HepG2 (cell line): Measurements from ENCODE around the gene HBG1. TPM values are rescaled to one million over a fixed set of nuclear protein-coding genes. Genes with fewer than 3 reads are reported as not detected.

Source experiments
- ATAC-seq: fragments of 200-7000 bp; cut with Tn5 transposase; 3 replicates; pipeline ENCODE4 v1.9.1; 2020; ENCODE audit warnings: mild to moderate bottlenecking, moderate library complexity
- BruUV-seq: library from RNA; stranded (reverse); fragments of 400-500 nt; replicated peaks from 2 replicates; lab custom pipeline; 2021; lab: Mats Ljungman, UMichigan
- CTCF ChIA-PET: fragments of 300-600 bp; formaldehyde crosslinking; extraction: SDS; loops from one replicate; lab custom pipeline; 2021; ENCODE audit warnings: low total read pairs, inconsistent platforms, low intra/inter-chr PET ratio; lab: Yijun Ruan, JAX
- POLR2A ChIA-PET: fragments of 350-600 bp; sonication (Branson Sonifier 250); formaldehyde crosslinking; loops from one replicate; lab custom pipeline; 2020; ENCODE audit warnings: antibody characterized with exemption, inconsistent platforms; lab: Yijun Ruan, JAX
- DNase-seq: peaks from one replicate; pipeline ENCODE4 v3.0.0-alpha.2; 2015; ENCODE audit warnings: low spot score
- FAIRE-seq: peaks from 3 replicates; lab custom pipeline; 2011; peaks lifted over from hg19 to GRCh38; lab: Jason Lieb, UNC
- H2AFZ ChIP-seq: one replicate; pipeline ENCODE4 v1.6.1; 2011; ENCODE audit warnings: low read length, inconsistent platforms
- H3K27ac ChIP-seq: fragments of 300-600 bp; 3 replicates; pipeline ENCODE4 v1.8.0; 2011; ENCODE audit warnings: mixed run types, mild to moderate bottlenecking, mixed read lengths, low read length, inconsistent platforms; ENCODE audit not compliant: insufficient read depth; ENCODE audit errors: extremely low read length
- H3K27me3 ChIP-seq, 2 experiments: fragments of 200-600 bp in 1 of 2; 2 replicates in 1 of 2; 3 replicates in 1 of 2; pipeline versions ENCODE4 v1.6.0 to v1.8.0; 2011; ENCODE audit warnings: low read length in 2 of 2, mild to moderate bottlenecking in 2 of 2, moderate library complexity in 2 of 2, inconsistent platforms in 1 of 2; ENCODE audit not compliant: insufficient read depth in 2 of 2, control insufficient read depth in 1 of 2
- H3K36me3 ChIP-seq, 2 experiments: fragments of 200-600 bp in 1 of 2; replicated peaks in 1 of 2; 2 replicates in 1 of 2; 3 replicates in 1 of 2; pipeline versions ENCODE4 v1.5.1 to v1.8.0; 2011; ENCODE audit warnings: low read length in 2 of 2, inconsistent platforms in 1 of 2; ENCODE audit not compliant: insufficient read depth in 2 of 2, control insufficient read depth in 1 of 2
- H3K4me1 ChIP-seq: 2 replicates; pipeline ENCODE4 v1.5.1; 2012; ENCODE audit warnings: low read length, inconsistent platforms; ENCODE audit not compliant: insufficient read depth
- H3K4me2 ChIP-seq: 2 replicates; pipeline ENCODE4 v1.6.0; 2011; ENCODE audit warnings: low read depth, low read length, inconsistent platforms
- H3K4me3 ChIP-seq, 3 experiments: fragments of 200-600 bp in 1 of 3; sonication (generic), shearing (Covaris generic) in 1 of 3; replicated peaks in 1 of 3; 2 replicates each; pipeline ENCODE4 v1.5.1; 2011 to 2016; ENCODE audit warnings: low read length in 3 of 3, inconsistent platforms in 2 of 3, low read depth in 2 of 3, mild to moderate bottlenecking in 2 of 3, control low read depth in 1 of 3, mixed read lengths in 1 of 3; ENCODE audit not compliant: insufficient read depth in 1 of 3
- H3K79me2 ChIP-seq: one replicate; pipeline ENCODE4 v1.6.1; 2011; ENCODE audit warnings: low read length, inconsistent platforms; ENCODE audit not compliant: insufficient read depth
- H3K9ac ChIP-seq: 2 replicates; pipeline ENCODE4 v1.6.0; 2011; ENCODE audit warnings: mild to moderate bottlenecking, low read depth, low read length, inconsistent platforms; ENCODE audit not compliant: insufficient read depth
- H3K9me3 ChIP-seq: 2 replicates; pipeline ENCODE4 v1.5.1; 2012; ENCODE audit warnings: mild to moderate bottlenecking, low read length
- H4K20me1 ChIP-seq: 2 replicates; pipeline ENCODE4 v1.6.0; 2011; ENCODE audit warnings: inconsistent platforms, mild to moderate bottlenecking, low read length, moderate library complexity; ENCODE audit not compliant: insufficient read depth
- ARNTL ChIP-seq: sonication (generic); formaldehyde crosslinking; IDR thresholded peaks from 2 replicates; pipeline ENCODE4 v1.4.0; 2020; ENCODE audit warnings: mild to moderate bottlenecking, missing genetic modification reagents
- ATF2 ChIP-seq: sonication (generic); formaldehyde crosslinking; IDR thresholded peaks from 2 replicates; pipeline ENCODE4 v1.4.0; 2020; ENCODE audit warnings: missing genetic modification reagents
- CREBL2 ChIP-seq: sonication (generic); formaldehyde crosslinking; IDR thresholded peaks from 2 replicates; pipeline ENCODE4 v1.8.1; 2023; ENCODE audit warnings: missing genetic modification reagents, mild to moderate bottlenecking, borderline replicate concordance
- SIX1 ChIP-seq: sonication (generic); formaldehyde crosslinking; IDR thresholded peaks from 2 replicates; pipeline ENCODE4 v1.4.0; 2020; ENCODE audit warnings: missing genetic modification reagents, borderline replicate concordance
- SRSF4 ChIP-seq: fragments of 200-400 bp; formaldehyde crosslinking; IDR thresholded peaks from one replicate; pipeline ENCODE4 v1.6.1; 2018; ENCODE audit warnings: mild to moderate bottlenecking, low read depth, low read length, moderate library complexity; ENCODE audit not compliant: poor library complexity, severe bottlenecking
- ZKSCAN1 ChIP-seq: fragments of 150-350 bp; IDR thresholded peaks from 2 replicates; pipeline ENCODE4 v1.6.1; 2014; ENCODE audit warnings: low read length
- ZNF12 ChIP-seq: sonication (generic); formaldehyde crosslinking; IDR thresholded peaks from 2 replicates; pipeline ENCODE4 v1.5.0; 2020; ENCODE audit warnings: missing genetic modification reagents
- ZNF34 ChIP-seq: sonication (generic); formaldehyde crosslinking; IDR thresholded peaks from 2 replicates; pipeline ENCODE4 v1.4.0; 2020; ENCODE audit warnings: mild to moderate bottlenecking, missing genetic modification reagents, borderline replicate concordance
- WGBS: methylation state at CpG from one replicate; pipeline ENCODE4 v1.1.6; 2017; ENCODE audit warnings: low lambda C conversion rate; 5-methylcytosine and 5-hydroxymethylcytosine counted together
- in situ Hi-C: cut with HindIII; loops from 2 replicates; pipeline ENCODE4 v1.10.0; 2017; ENCODE audit warnings: low pct_unique_long_range_greater_than_20kb; ENCODE audit not compliant: extremely low pct_ligation_motif_present
- intact Hi-C: fragments of 100-400 bp; cut with micrococcal nuclease; formaldehyde crosslinking; loops from one replicate; pipeline ENCODE4 v1.10.0; 2022; ENCODE audit not compliant: unreplicated experiment
- polyA plus RNA-seq, 8 experiments: library from polyadenylated mRNA; depleted of rRNA in 3 of 8; stranded (reverse) in 7 of 8; unstranded in 1 of 8; fragments of >200 nt; fragmentation: Illumina TruSeq in 4 of 8; extraction: Trizol in 4 of 8; gene quantifications; 2 replicates each; pipeline versions ENCODE4 v1.2.1 to v1.2.3, GENCODE V29; 2011 to 2016; ENCODE audit warnings: low read depth in 4 of 8, missing spikeins in 1 of 8, mixed read lengths in 1 of 8; ENCODE audit not compliant: insufficient read depth in 1 of 8
- total RNA-seq, 5 experiments: library from RNA; depleted of rRNA; stranded (reverse); fragments of >200 nt; fragmentation: Illumina TruSeq; extraction: Trizol; gene quantifications; 2 replicates each; pipeline ENCODE4 v1.2.3, GENCODE V29; 2016; ENCODE audit warnings: low read depth in 1 of 5

The HBG1 gene
- total and polyA plus RNA-seq, 2 of the 13 experiments (the other 11 are each of a cell fraction or from before 2014, with no cell fraction given), result not detected

- no peak for ATAC-seq
- intact Hi-C loops (no loop called here), in situ Hi-C loops (no loop called here)
- H2AFZ ChIP-seq, result no peak overlapping the region
- no peaks in the 10 kb centered on the region for H3K36me3 ChIP-seq
- WGBS, result no CpG with 5 or more reads among the region's 2 CpGs
- POLR2A ChIA-PET, result no interaction called here
- H3K4me2 ChIP-seq, result no peak overlapping the region
- H3K4me1 ChIP-seq, result no peaks in the 10 kb centered on the region
- H3K9me3 ChIP-seq, result no peaks in the 10 kb centered on the region
- H3K27me3 ChIP-seq, result no peaks in the 10 kb centered on the region
- no TSS peak for BruUV-seq
- no peak overlapping the region for H3K27ac ChIP-seq
- no peaks in the 10 kb centered on the region for H4K20me1 ChIP-seq
- no peak for DNase-seq
- CTCF ChIA-PET, result no interaction called here
- H3K9ac ChIP-seq, result no peak overlapping the region
- no peak for FAIRE-seq
- H3K4me3 ChIP-seq, result no peak overlapping the region
- TF ChIP-seq ARNTL (CRISPR knock-in tag) (no peak), SRSF4 (no peak), CREBL2 (CRISPR knock-in tag) (no peak), ZNF12 (CRISPR knock-in tag) (no peak), ZNF34 (CRISPR knock-in tag) (no peak)
- TF ChIP-seq, all 625 proteins: peak for 0
- no peaks in the 10 kb centered on the region for H3K79me2 ChIP-seq
These were observed 35.0 kb upstream of the HBG1 start for GRCh38 chr11:5284637-5285036.

- H3K79me2 ChIP-seq, result no peaks in the 10 kb centered on the region
- no peak overlapping the region for H3K4me3 ChIP-seq
- H4K20me1 ChIP-seq, result no peaks in the 10 kb centered on the region
- DNase-seq (no peak), FAIRE-seq (no peak), ATAC-seq (no peak)
- no peaks in the 10 kb centered on the region for H3K9me3 ChIP-seq
- TF ChIP-seq SIX1 (CRISPR knock-in tag) (no peak), ZKSCAN1 (no peak), ATF2 (CRISPR knock-in tag) (no peak)
- no peak overlapping the region for H3K9ac ChIP-seq
- CTCF ChIA-PET, result no interaction called here
- POLR2A ChIA-PET, result no interaction called here
- in situ Hi-C loops, result no loop called here
- no peaks in the 10 kb centered on the region for H3K4me1 ChIP-seq
- H3K27ac ChIP-seq, result no peak overlapping the region
- no TSS peak for BruUV-seq
- intact Hi-C loops, result no loop called here
- H3K27me3 ChIP-seq, result no peaks in the 10 kb centered on the region
- H3K4me2 ChIP-seq, result no peak overlapping the region
- H3K36me3 ChIP-seq, result no peaks in the 10 kb centered on the region
- no peak overlapping the region for H2AFZ ChIP-seq
- WGBS, result 0% methylated on average over 1 of the region's 1 CpG
These were observed 34.2 kb upstream of the HBG1 start for GRCh38 chr11:5283882-5284281.
